GM12878 (cell line): ENCODE results near the gene FAM181B. TPM values are rescaled to one million over a fixed set of nuclear protein-coding genes. Genes with fewer than 3 reads are reported as not detected.

Source experiments
- ATAC-seq: fragments of 200-7000 bp; cut with Tn5 transposase; 3 replicates; pipeline ENCODE4 v1.9.1; 2020; ENCODE audit warnings: mild to moderate bottlenecking, moderate library complexity
- BruUV-seq: library from RNA; stranded (reverse); fragments of 400-500 nt; replicated peaks from 2 replicates; lab custom pipeline; 2021; lab: Mats Ljungman, UMichigan
- CTCF ChIA-PET: fragments of 300-600 bp; sonication (Branson Sonifier 250); formaldehyde crosslinking; extraction: SDS; loops from one replicate; lab custom pipeline; 2021; ENCODE audit warnings: inconsistent platforms; lab: Yijun Ruan, JAX
- POLR2A ChIA-PET: fragments of 350-600 bp; formaldehyde crosslinking; extraction: SDS; loops from one replicate; lab custom pipeline; 2021; ENCODE audit warnings: inconsistent platforms; lab: Charles Lee
- RAD21 ChIA-PET: fragments of 300-600 bp; sonication (Branson Sonifier 250); formaldehyde crosslinking; loops from one replicate; lab custom pipeline; 2023; ENCODE audit warnings: antibody characterized with exemption; ENCODE audit not compliant: unreplicated experiment; lab: Charles Lee
- SMC1A ChIA-PET: fragments of 300-600 bp; sonication (Branson Sonifier 250); formaldehyde crosslinking; loops from one replicate; lab custom pipeline; 2023; ENCODE audit not compliant: unreplicated experiment, uncharacterized antibody; lab: Charles Lee
- DNase-seq: peaks from one replicate; pipeline ENCODE4 v3.0.0-alpha.2; 2011; ENCODE audit warnings: low read depth, low spot score
- FAIRE-seq: peaks from 3 replicates; lab custom pipeline; 2011; peaks lifted over from hg19 to GRCh38; lab: Jason Lieb, UNC
- H2AFZ ChIP-seq: 2 replicates; pipeline ENCODE4 v1.6.0; 2011; ENCODE audit warnings: low read depth, low read length, control low read depth; ENCODE audit not compliant: control insufficient read depth
- H3K27ac ChIP-seq: 2 replicates; pipeline ENCODE4 v1.5.1; 2011; ENCODE audit warnings: control low read depth; ENCODE audit not compliant: control insufficient read depth, insufficient read depth
- H3K27me3 ChIP-seq, 2 experiments: replicated peaks in 1 of 2; 2 replicates each; pipeline versions ENCODE4 v1.6.0 to v1.6.1; 2011; ENCODE audit warnings: low read length in 1 of 2; ENCODE audit not compliant: control insufficient read depth in 2 of 2, insufficient read depth in 2 of 2
- H3K36me3 ChIP-seq, 2 experiments: 2 replicates each; pipeline ENCODE4 v1.5.1; 2011; ENCODE audit warnings: low read length in 1 of 2; ENCODE audit not compliant: control insufficient read depth in 2 of 2, insufficient read depth in 2 of 2
- H3K4me1 ChIP-seq: 2 replicates; pipeline ENCODE4 v1.6.1; 2011; ENCODE audit warnings: mild to moderate bottlenecking, low read length, moderate library complexity, mixed read lengths; ENCODE audit not compliant: control insufficient read depth, insufficient read depth
- H3K4me2 ChIP-seq: 2 replicates; pipeline ENCODE4 v1.6.0; 2011; ENCODE audit warnings: control low read depth; ENCODE audit not compliant: control insufficient read depth, insufficient read depth
- H3K4me3 ChIP-seq: fragments of 200-600 bp; sonication (generic); 2 replicates; pipeline ENCODE4 v1.5.1; 2016
- H3K79me2 ChIP-seq: 2 replicates; pipeline ENCODE4 v1.6.0; 2011; ENCODE audit warnings: low read length; ENCODE audit not compliant: control insufficient read depth, insufficient read depth
- H3K9ac ChIP-seq: 2 replicates; pipeline ENCODE4 v1.8.0; 2011; ENCODE audit warnings: low read length, control low read depth, mixed read lengths; ENCODE audit not compliant: control insufficient read depth, insufficient read depth
- H3K9me3 ChIP-seq: replicated peaks from 3 replicates; pipeline ENCODE4 v1.5.1; 2011; ENCODE audit warnings: mild to moderate bottlenecking, low read length; ENCODE audit not compliant: control insufficient read depth, insufficient read depth
- H4K20me1 ChIP-seq: 2 replicates; pipeline ENCODE4 v1.6.0; 2011; ENCODE audit not compliant: control insufficient read depth, insufficient read depth
- BCL3 ChIP-seq: IDR thresholded peaks from 2 replicates; pipeline ENCODE4 v1.6.1; 2011; ENCODE audit warnings: borderline replicate concordance, low read depth, mild to moderate bottlenecking, moderate library complexity, low read length; ENCODE audit not compliant: insufficient read depth, poor library complexity, severe bottlenecking
- BHLHE40 ChIP-seq, 2 experiments: fragments of 450-650 bp in 1 of 2; IDR thresholded peaks; 2 replicates each; pipeline ENCODE4 v1.6.1; 2011 to 2017; ENCODE audit warnings: low read depth in 2 of 2, borderline replicate concordance in 1 of 2, improper control_type of control experiment in 1 of 2, low read length in 1 of 2, mild to moderate bottlenecking in 1 of 2
- GATAD2B ChIP-seq: fragments of 450-650 bp; conservative IDR thresholded peaks from 2 replicates; pipeline ENCODE4 v1.6.1; 2017; ENCODE audit warnings: low read depth, mild to moderate bottlenecking, moderate library complexity
- IKZF2 ChIP-seq, 2 experiments: fragments of 450-650 bp; IDR thresholded peaks; 2 replicates each; pipeline ENCODE4 v1.6.1; 2017; ENCODE audit warnings: mild to moderate bottlenecking in 2 of 2, moderate library complexity in 2 of 2
- IRF3 ChIP-seq: fragments of 450-650 bp; IDR thresholded peaks from 2 replicates; pipeline ENCODE4 v1.6.1; 2014; ENCODE audit warnings: mild to moderate bottlenecking
- JUND ChIP-seq: IDR thresholded peaks from 2 replicates; pipeline ENCODE4 v1.6.1; 2012; ENCODE audit warnings: low read depth, mild to moderate bottlenecking, low read length, improper control_type of control experiment, moderate library complexity
- MTA2 ChIP-seq: fragments of 450-650 bp; IDR thresholded peaks from 2 replicates; pipeline ENCODE4 v1.6.1; 2016; ENCODE audit warnings: low read depth, mild to moderate bottlenecking, moderate library complexity
- NBN ChIP-seq: fragments of 450-650 bp; IDR thresholded peaks from 2 replicates; pipeline ENCODE4 v1.6.1; 2016
- NFXL1 ChIP-seq: fragments of 450-650 bp; IDR thresholded peaks from 2 replicates; pipeline ENCODE4 v1.6.1; 2017; ENCODE audit warnings: antibody characterized with exemption, mild to moderate bottlenecking, borderline replicate concordance
- NFYA ChIP-seq: IDR thresholded peaks from 2 replicates; pipeline ENCODE4 v1.6.1; 2011; ENCODE audit warnings: low read depth, mild to moderate bottlenecking, low read length, improper control_type of control experiment, borderline replicate concordance
- PML ChIP-seq: IDR thresholded peaks from 2 replicates; pipeline ENCODE4 v1.6.1; 2012; ENCODE audit warnings: low read length, inconsistent platforms
- RCOR1 ChIP-seq: conservative IDR thresholded peaks from 2 replicates; pipeline ENCODE4 v1.6.1; 2012; ENCODE audit warnings: low read depth, low read length, improper control_type of control experiment
- REST ChIP-seq: IDR thresholded peaks from 2 replicates; pipeline ENCODE4 v1.6.1; 2012; ENCODE audit warnings: mild to moderate bottlenecking, low read depth, low read length
- SREBF1 ChIP-seq: IDR thresholded peaks from 2 replicates; pipeline ENCODE4 v1.6.1; 2012; ENCODE audit warnings: mild to moderate bottlenecking, low read length
- STAT3 ChIP-seq: IDR thresholded peaks from 2 replicates; pipeline ENCODE4 v1.6.1; 2011; ENCODE audit warnings: low read depth, low read length, improper control_type of control experiment
- ZBTB33 ChIP-seq: fragments of 450-650 bp; IDR thresholded peaks from 2 replicates; pipeline ENCODE4 v1.6.1; 2017; ENCODE audit warnings: mild to moderate bottlenecking
- WGBS: methylation state at CpG from one replicate; pipeline ENCODE4 v1.1.6; 2016; ENCODE audit warnings: low lambda C conversion rate; ENCODE audit not compliant: insufficient replicate concordance, insufficient coverage; ENCODE audit errors: missing lambda C conversion rate; 5-methylcytosine and 5-hydroxymethylcytosine counted together
- in situ Hi-C: fragments of 300-500 bp; cut with MboI; formaldehyde crosslinking; loops from 9 replicates; pipeline ENCODE4 v1.14.3; 2018; ENCODE audit warnings: mixed read lengths
- intact Hi-C: fragments of 100-400 bp; cut with micrococcal nuclease; formaldehyde crosslinking; loops from one replicate; pipeline ENCODE4 v1.14.2; 2022; ENCODE audit not compliant: unreplicated experiment
- polyA plus RNA-seq, 11 experiments: library from polyadenylated mRNA; depleted of rRNA in 4 of 11; unstranded in 6 of 11; stranded (reverse) in 5 of 11; fragments of >200 nt; fragmentation: Nextera tagmentation in 4 of 11; fragmentation: Illumina TruSeq in 1 of 11; extraction: Ambion mirVana in 4 of 11; extraction: Trizol in 1 of 11; gene quantifications; 1 replicate in 1 of 11; 2 replicates in 10 of 11; pipeline versions ENCODE4 v1.2.1 to v1.2.3, GENCODE V29; 2011 to 2016; ENCODE audit warnings: inconsistent platforms in 2 of 11, missing spikeins in 2 of 11, low read depth in 1 of 11
- total RNA-seq, 4 experiments: library from RNA; depleted of rRNA in 3 of 4; stranded (reverse); fragments of >200 nt in 3 of 4; fragmentation: Illumina TruSeq in 1 of 4; extraction: Trizol in 1 of 4; gene quantifications; 2 replicates each; pipeline versions ENCODE4 v1.2.1 to v1.2.3, GENCODE V29; 2013 to 2021

Gene FAM181B
- total and polyA plus RNA-seq, 10 of the 15 experiments (the other 5 are each of a cell fraction or from before 2014, with no cell fraction given): not detected

GRCh38 chr11:82686211-82686610 is 47.5 kb downstream of the FAM181B start:
- no peak for ATAC-seq
- no peak overlapping the region for H2AFZ ChIP-seq
- in situ Hi-C loops: no loop called here

More at GRCh38 chr11:82686211-82686610, 47.5 kb downstream of the FAM181B start:
- H3K4me2 ChIP-seq: no peak overlapping the region
- no peaks in the 10 kb centered on the region; a peak in 1 of 4 replicates for H3K27me3 ChIP-seq
- H3K9ac ChIP-seq: no peak overlapping the region
- WGBS: 15% methylated on average over 2 of the region's 2 CpGs
- ChIA-PET SMC1A (interaction anchor here (0.8 to 1.3 kb wide), 2 partner anchors 9 to 170 kb away, joined by 3 read pairs; no protein-coding TSS in a partner anchor), CTCF (interaction anchor here (3.1 to 5.0 kb wide), 2 partner anchors 9 to 16 kb away, joined by 19 to 28 read pairs; no protein-coding TSS in a partner anchor), POLR2A (no interaction called here), RAD21 (interaction anchor here (1.1 kb wide), 1 partner anchor 1136 kb away, joined by 3 read pairs; no protein-coding TSS in a partner anchor)
- no peaks in the 10 kb centered on the region; the same call in 2 of the 3 replicates for H3K9me3 ChIP-seq
- H3K4me1 ChIP-seq: no peaks in the 10 kb centered on the region
- FAIRE-seq (no peak), DNase-seq (no peak)
- H3K36me3 ChIP-seq: no peaks in the 10 kb centered on the region
- intact Hi-C loops: no loop called here
- no TSS peak for BruUV-seq
- no peak for TF ChIP-seq NFXL1
- TF ChIP-seq NBN: no peak
- TF ChIP-seq JUND: no peak
- TF ChIP-seq PML: no peak
- TF ChIP-seq NFYA: no peak
- no peak for TF ChIP-seq REST
- TF ChIP-seq SREBF1: no peak
- no peak for TF ChIP-seq RCOR1
- no peak for TF ChIP-seq MTA2
- no peak for TF ChIP-seq IRF3
- TF ChIP-seq IKZF2 (IDR thresholded peaks at IDR 0.05): no peak
- no peak for TF ChIP-seq BHLHE40 (IDR thresholded peaks at IDR 0.05; ENCODE audit: borderline replicate concordance in 1 of 2, low read depth in 2 of 2, low read length in 1 of 2)
- no peak for TF ChIP-seq ZBTB33
- no peak for TF ChIP-seq BCL3
- TF ChIP-seq GATAD2B: no peak
- no peak for TF ChIP-seq STAT3
- H4K20me1 ChIP-seq: no peaks in the 10 kb centered on the region
- peaks cover 2% of the 10 kb centered on the region; the same call in 1 of the 2 replicates for H3K79me2 ChIP-seq
- H3K4me3 ChIP-seq: no peak overlapping the region
- H3K27ac ChIP-seq: no peak overlapping the region
